GM19043 (cell line): ENCODE data around the gene ITIH6.
A peak's percentile ranks its signal among the peaks of the same experiment; 100 is the strongest.
"Not testable (repeated sequence)": the region's sequence is repeated elsewhere in the genome, so short reads cannot be mapped to it uniquely, and the experiment has no call there.

ENCODE experiments used
- ATAC-seq: cut with Tn5 transposase; IDR thresholded peaks from one replicate; pipeline ENCODE4 v1.9.1; 2021; ENCODE audit warnings: low read depth; ENCODE audit not compliant: unreplicated experiment

Gene ITIH6

GRCh38 chrX:54798137-54798536 is at the start of gene ITIH6:
ITIH6 (minus strand) TSS chrX:54798255; CDS start chrX:54798210, 45 bp downstream.
- ATAC-seq, result no peak

- ATAC-seq, result not testable (repeated sequence)
Measured at GRCh38 chrX:54847700-54848099, 49.6 kb upstream of the ITIH6 start.

GRCh38 chrX:54843050-54843449 is 45.0 kb upstream of the ITIH6 start:
- no peak for ATAC-seq

- ATAC-seq, result no peak
Measured at GRCh38 chrX:54842607-54843006, 44.6 kb upstream of the ITIH6 start.

GRCh38 chrX:54841184-54841874 is 43.3 kb upstream of the ITIH6 start:
- not testable (repeated sequence) for ATAC-seq

GRCh38 chrX:54838583-54838982 is 40.5 kb upstream of the ITIH6 start:
- ATAC-seq, result no peak

- no peak for ATAC-seq
Measured at GRCh38 chrX:54826598-54826997, 28.5 kb upstream of the ITIH6 start.

GRCh38 chrX:54825716-54826438 is 27.8 kb upstream of the ITIH6 start:
- ATAC-seq, result no peak

- no peak for ATAC-seq
Measured at GRCh38 chrX:54824722-54825121, 26.7 kb upstream of the ITIH6 start.

GRCh38 chrX:54824195-54824594 is 26.1 kb upstream of the ITIH6 start:
- ATAC-seq, result no peak

GRCh38 chrX:54821310-54821709 is 23.3 kb upstream of the ITIH6 start:
- ATAC-seq, result no peak

- ATAC-seq, result no peak
Measured at GRCh38 chrX:54820737-54821136, 22.7 kb upstream of the ITIH6 start.

GRCh38 chrX:54819201-54819600 is 21.1 kb upstream of the ITIH6 start:
- no peak for ATAC-seq

- no peak for ATAC-seq
Measured at GRCh38 chrX:54818221-54818620, 20.2 kb upstream of the ITIH6 start.

GRCh38 chrX:54817220-54817820 is 19.3 kb upstream of the ITIH6 start:
- ATAC-seq, result no peak

- no peak for ATAC-seq
Measured at GRCh38 chrX:54812306-54812705, 14.3 kb upstream of the ITIH6 start.

- no peak for ATAC-seq
Measured at GRCh38 chrX:54811301-54811885, 13.3 kb upstream of the ITIH6 start.

GRCh38 chrX:54810532-54810931 is 12.5 kb upstream of the ITIH6 start:
- ATAC-seq, result no peak

- ATAC-seq, result peak; percentile 85
Measured at GRCh38 chrX:54808605-54809483, 10.8 kb upstream of the ITIH6 start.

GRCh38 chrX:54808109-54808604 is 10.1 kb upstream of the ITIH6 start:
- ATAC-seq, result no peak
